PFSK-1 (cell line): ENCODE results near the gene FASN.

Experiments
- FOXP2 ChIP-seq: optimal IDR thresholded peaks from 2 replicates; pipeline ENCODE3; 2011; ENCODE audit warnings: borderline replicate concordance, control low read depth, inconsistent platforms; ENCODE audit not compliant: insufficient read depth; ENCODE audit errors: extremely low read length, extremely low read depth
- POLR2AphosphoS5 ChIP-seq: IDR thresholded peaks from 2 replicates; pipeline ENCODE4 v1.6.1; 2012; ENCODE audit warnings: low read depth, mild to moderate bottlenecking, control low read depth, low read length, moderate library complexity
- SIN3A ChIP-seq: IDR thresholded peaks from 2 replicates; pipeline ENCODE4 v1.6.1; 2012; ENCODE audit warnings: mild to moderate bottlenecking, low read length, moderate library complexity, borderline replicate concordance; ENCODE audit not compliant: insufficient read depth
- TAF1 ChIP-seq: IDR thresholded peaks from 2 replicates; pipeline ENCODE4 v1.6.1; 2012; ENCODE audit warnings: low read length, control low read depth, borderline replicate concordance; ENCODE audit not compliant: insufficient read depth
- TF ChIP-seq, protein P1 (sequence below), 2 experiments: IDR thresholded peaks; 2 replicates each; pipeline versions ENCODE4 v1.6.1 to v1.8.0; 2011 to 2012; ENCODE audit warnings: low read depth in 2 of 2, low read length in 2 of 2, control low read depth in 1 of 2, inconsistent platforms in 1 of 2, mild to moderate bottlenecking in 1 of 2, moderate library complexity in 1 of 2; ENCODE audit not compliant: insufficient read depth in 1 of 2

DNA sequence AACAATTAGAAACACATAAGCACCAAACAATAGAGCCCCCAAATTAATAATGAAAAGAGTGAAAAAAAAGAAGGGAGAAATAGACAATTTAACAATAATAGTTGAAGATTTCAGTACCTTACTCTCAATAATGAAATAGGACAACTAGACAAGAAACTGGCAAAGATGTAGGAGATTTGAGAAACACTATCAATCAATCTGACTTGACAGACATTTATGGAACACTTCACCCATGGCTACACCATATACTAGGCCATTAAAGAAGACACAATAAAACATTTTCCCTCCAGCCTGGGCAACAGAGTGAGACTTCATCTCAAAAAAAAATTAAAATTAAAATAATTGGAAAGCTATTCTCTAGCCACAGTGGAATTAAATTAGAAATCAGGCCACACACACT, 27.4 kb downstream of the FASN start:
- TF ChIP-seq FOXP2 (no peak), TAF1 (no peak), SIN3A (no peak), POLR2AphosphoS5 (no peak)
- TF ChIP-seq, protein P1, sequence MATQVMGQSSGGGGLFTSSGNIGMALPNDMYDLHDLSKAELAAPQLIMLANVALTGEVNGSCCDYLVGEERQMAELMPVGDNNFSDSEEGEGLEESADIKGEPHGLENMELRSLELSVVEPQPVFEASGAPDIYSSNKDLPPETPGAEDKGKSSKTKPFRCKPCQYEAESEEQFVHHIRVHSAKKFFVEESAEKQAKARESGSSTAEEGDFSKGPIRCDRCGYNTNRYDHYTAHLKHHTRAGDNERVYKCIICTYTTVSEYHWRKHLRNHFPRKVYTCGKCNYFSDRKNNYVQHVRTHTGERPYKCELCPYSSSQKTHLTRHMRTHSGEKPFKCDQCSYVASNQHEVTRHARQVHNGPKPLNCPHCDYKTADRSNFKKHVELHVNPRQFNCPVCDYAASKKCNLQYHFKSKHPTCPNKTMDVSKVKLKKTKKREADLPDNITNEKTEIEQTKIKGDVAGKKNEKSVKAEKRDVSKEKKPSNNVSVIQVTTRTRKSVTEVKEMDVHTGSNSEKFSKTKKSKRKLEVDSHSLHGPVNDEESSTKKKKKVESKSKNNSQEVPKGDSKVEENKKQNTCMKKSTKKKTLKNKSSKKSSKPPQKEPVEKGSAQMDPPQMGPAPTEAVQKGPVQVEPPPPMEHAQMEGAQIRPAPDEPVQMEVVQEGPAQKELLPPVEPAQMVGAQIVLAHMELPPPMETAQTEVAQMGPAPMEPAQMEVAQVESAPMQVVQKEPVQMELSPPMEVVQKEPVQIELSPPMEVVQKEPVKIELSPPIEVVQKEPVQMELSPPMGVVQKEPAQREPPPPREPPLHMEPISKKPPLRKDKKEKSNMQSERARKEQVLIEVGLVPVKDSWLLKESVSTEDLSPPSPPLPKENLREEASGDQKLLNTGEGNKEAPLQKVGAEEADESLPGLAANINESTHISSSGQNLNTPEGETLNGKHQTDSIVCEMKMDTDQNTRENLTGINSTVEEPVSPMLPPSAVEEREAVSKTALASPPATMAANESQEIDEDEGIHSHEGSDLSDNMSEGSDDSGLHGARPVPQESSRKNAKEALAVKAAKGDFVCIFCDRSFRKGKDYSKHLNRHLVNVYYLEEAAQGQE (IDR thresholded peaks at IDR 0.05; ENCODE audit: insufficient read depth in 1 of 2, low read depth in 2 of 2, low read length in 2 of 2): no peak
